Parathyroid adenoma (tissue), 2 donors: ENCODE data around the gene EGFL8.

Source experiments
- H2AFZ ChIP-seq: fragments of 300-600 bp; sonication (generic); one replicate; pipeline ENCODE4 v1.7.0; 2017; ENCODE audit warnings: antibody characterized with exemption, mild to moderate bottlenecking
- H3K27ac ChIP-seq: fragments of 300-600 bp; sonication (generic); one replicate; pipeline ENCODE4 v1.7.0; 2017
- H3K27me3 ChIP-seq: fragments of 300-600 bp; sonication (generic); one replicate; pipeline ENCODE4 v1.7.0; 2017; ENCODE audit warnings: low read length; ENCODE audit not compliant: control insufficient read depth, insufficient read depth
- H3K36me3 ChIP-seq: fragments of 300-600 bp; sonication (generic); one replicate; pipeline ENCODE4 v1.7.0; 2017; ENCODE audit warnings: low read length; ENCODE audit not compliant: control insufficient read depth, insufficient read depth
- H3K4me1 ChIP-seq: fragments of 300-600 bp; sonication (generic); one replicate; pipeline ENCODE4 v1.7.0; 2017; ENCODE audit warnings: control low read depth
- H3K4me2 ChIP-seq: fragments of 300-600 bp; sonication (generic); one replicate; pipeline ENCODE4 v1.7.0; 2017; ENCODE audit warnings: low read length
- H3K4me3 ChIP-seq: fragments of 300-600 bp; sonication (generic); one replicate; pipeline ENCODE4 v1.7.0; 2017; ENCODE audit warnings: low read depth, low read length
- H3K79me2 ChIP-seq: fragments of 300-600 bp; sonication (generic); one replicate; pipeline ENCODE4 v1.7.0; 2017; ENCODE audit warnings: control low read depth
- H3K9ac ChIP-seq: fragments of 300-600 bp; sonication (generic); one replicate; pipeline ENCODE4 v1.7.0; 2017; ENCODE audit warnings: mild to moderate bottlenecking
- H3K9me3 ChIP-seq: fragments of 300-600 bp; sonication (generic); one replicate; pipeline ENCODE4 v1.7.0; 2017; ENCODE audit warnings: low read length; ENCODE audit not compliant: control insufficient read depth
- CTCF ChIP-seq: fragments of 300-600 bp; sonication (generic); IDR thresholded peaks from one replicate; pipeline ENCODE4 v1.7.0; 2017; ENCODE audit warnings: antibody characterized with exemption, mild to moderate bottlenecking
- donor health status: primary hyperparathyroidism.

Gene EGFL8

GRCh38 chr6:32196682-32197616, 32.6 kb downstream of the EGFL8 start:
- Histone ChIP-seq H3K79me2 (no peaks in the 10 kb centered on the region), H3K36me3 (no peaks in the 10 kb centered on the region), H3K4me1 (no peaks in the 10 kb centered on the region), H2AFZ (peak overlapping the region; percentile 93), H3K27ac (peak overlapping the region; percentile 98), H3K4me3 (peak overlapping the region; percentile 82), H3K4me2 (peak overlapping the region; percentile 92), H3K27me3 (no peaks in the 10 kb centered on the region), H3K9me3 (no peaks in the 10 kb centered on the region), H3K9ac (peak overlapping the region; percentile 94)
- no peak for TF ChIP-seq CTCF

- Histone ChIP-seq H3K27ac (no peak overlapping the region), H3K27me3 (no peaks in the 10 kb centered on the region), H3K9ac (no peak overlapping the region), H3K4me3 (no peak overlapping the region), H3K4me2 (no peak overlapping the region), H2AFZ (no peak overlapping the region), H3K4me1 (no peaks in the 10 kb centered on the region), H3K9me3 (no peaks in the 10 kb centered on the region), H3K79me2 (no peaks in the 10 kb centered on the region), H3K36me3 (no peaks in the 10 kb centered on the region)
- TF ChIP-seq CTCF, result no peak
Measured at GRCh38 chr6:32198345-32198696, 33.9 kb downstream of the EGFL8 start.

GRCh38 chr6:32198866-32199265, 34.5 kb downstream of the EGFL8 start:
- H3K27ac ChIP-seq, result no peak overlapping the region

GRCh38 chr6:32200711-32201475, 36.5 kb downstream of the EGFL8 start:
- Histone ChIP-seq H3K27ac (no peak overlapping the region), H3K4me3 (no peak overlapping the region), H3K4me2 (no peak overlapping the region), H2AFZ (no peak overlapping the region), H3K9ac (no peak overlapping the region), H3K4me1 (no peaks in the 10 kb centered on the region), H3K27me3 (no peaks in the 10 kb centered on the region), H3K36me3 (no peaks in the 10 kb centered on the region), H3K79me2 (no peaks in the 10 kb centered on the region), H3K9me3 (no peaks in the 10 kb centered on the region)
- TF ChIP-seq CTCF, result no peak

More at GRCh38 chr6:32198866-32199265, 34.5 kb downstream of the EGFL8 start:
- H3K9me3 ChIP-seq, result no peaks in the 10 kb centered on the region
- H2AFZ ChIP-seq, result no peak overlapping the region
- no peak for TF ChIP-seq CTCF
- H3K36me3 ChIP-seq, result no peaks in the 10 kb centered on the region
- no peak overlapping the region for H3K4me2 ChIP-seq
- no peak overlapping the region for H3K4me3 ChIP-seq
- H3K4me1 ChIP-seq, result no peaks in the 10 kb centered on the region
- H3K9ac ChIP-seq, result no peak overlapping the region
- H3K27me3 ChIP-seq, result no peaks in the 10 kb centered on the region
- no peaks in the 10 kb centered on the region for H3K79me2 ChIP-seq
